GM21447 (cell line): ENCODE measurements around the gene COL9A3.

Source experiments
- ATAC-seq: cut with Tn5 transposase; IDR thresholded peaks from one replicate; pipeline ENCODE4 v1.9.1; 2021; ENCODE audit not compliant: unreplicated experiment

The COL9A3 gene

DNA sequence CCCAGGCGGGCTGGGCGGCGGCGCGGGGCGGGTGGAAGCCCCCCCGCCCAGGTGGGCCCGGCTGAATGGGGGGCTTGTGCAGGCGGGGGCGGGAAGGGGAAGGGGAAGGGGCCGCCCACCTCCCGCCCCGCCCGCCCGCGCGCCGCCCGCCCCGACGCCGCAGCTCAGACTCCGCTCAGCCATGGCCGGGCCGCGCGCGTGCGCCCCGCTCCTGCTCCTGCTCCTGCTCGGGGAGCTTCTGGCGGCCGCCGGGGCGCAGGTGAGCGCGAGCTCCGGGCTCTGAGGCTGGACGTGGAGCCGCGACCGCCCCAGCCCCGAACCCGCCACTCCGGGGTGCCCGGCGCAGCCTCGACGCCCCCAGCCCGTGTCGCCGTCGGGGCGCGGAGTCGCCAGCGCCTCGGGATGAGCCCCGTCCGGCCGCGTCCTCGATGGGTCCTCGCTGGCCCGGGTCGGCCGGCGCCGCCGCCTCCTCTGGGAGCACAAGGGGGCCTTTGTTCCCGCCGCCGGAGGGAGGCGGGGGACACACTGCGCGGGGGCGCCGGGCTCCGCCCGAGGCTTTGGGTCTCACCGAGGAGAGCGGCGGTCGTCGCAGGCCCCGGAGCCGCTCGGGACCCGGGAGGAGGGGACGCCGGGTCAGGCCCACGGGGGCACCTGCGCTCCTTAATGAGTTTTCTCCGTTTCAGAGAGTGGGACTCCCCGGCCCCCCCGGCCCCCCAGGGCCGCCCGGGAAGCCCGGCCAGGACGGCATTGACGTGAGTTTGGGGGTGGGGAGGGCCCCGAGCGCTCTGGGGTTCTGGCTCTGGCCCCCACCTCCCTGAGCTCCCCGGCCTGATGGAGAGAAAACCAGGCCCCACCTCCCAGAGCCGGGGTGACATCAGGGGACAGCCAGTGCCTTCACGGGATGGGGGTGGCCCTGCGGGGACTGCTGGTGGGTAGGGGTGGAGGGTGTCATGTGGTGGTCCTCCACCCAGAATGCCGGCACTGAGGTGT, at the start of gene COL9A3:
Gene COL9A3, plus strand, starts transcription at position 167 of the 990 bp plus-strand sequence. Its CDS starts 15 bp downstream, at position 182.
- ATAC-seq = no peak

DNA sequence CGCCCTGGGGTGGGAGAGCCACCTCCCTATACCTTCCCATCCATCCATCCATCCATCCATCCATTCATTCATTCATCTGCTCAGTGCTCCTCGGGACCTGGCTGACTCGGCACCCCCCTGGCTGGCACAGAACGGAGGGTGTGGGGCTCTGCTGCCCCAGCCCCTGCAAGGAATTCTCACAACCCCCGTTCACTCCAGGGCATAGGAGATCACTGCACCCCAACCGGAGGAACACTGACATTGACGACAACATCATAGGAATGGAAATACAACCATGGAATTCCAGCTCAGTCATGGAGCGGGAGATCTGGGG, 48.7 kb upstream of the COL9A3 start:
- ATAC-seq = no peak

DNA sequence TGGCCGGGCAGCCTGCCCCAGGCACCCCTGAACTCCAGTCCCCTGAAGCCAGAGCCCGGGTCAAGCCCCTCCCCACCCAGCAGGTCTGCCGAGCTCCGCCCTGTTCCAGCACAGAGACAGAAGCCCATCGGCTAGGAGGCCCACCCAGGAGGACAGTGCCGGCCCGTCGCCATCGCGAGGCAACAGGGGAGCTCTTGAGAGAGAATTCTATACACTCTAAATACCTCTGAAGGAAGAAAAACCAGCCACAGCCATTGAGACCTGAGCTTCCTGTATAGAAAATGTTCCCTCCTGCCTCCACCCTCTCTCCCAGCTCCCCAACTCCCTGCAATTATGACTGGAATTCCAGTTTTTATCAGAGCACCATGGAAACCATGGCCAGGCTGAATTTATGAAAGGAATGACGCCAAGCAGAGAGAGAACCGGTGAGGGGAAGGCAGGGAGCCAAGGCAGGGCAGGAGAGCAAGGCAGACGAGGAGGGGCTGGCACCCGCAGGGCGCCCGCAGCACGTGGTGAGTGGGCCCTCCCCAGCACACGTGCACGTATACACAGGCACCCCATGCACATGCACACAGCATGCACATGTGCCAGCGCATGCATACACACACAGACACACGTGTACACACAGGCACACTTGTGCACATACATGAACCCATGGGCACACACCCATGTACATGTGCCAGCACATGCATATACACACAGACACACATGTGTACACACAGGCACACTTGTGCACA, 48.1 kb upstream of the COL9A3 start:
- no peak for ATAC-seq

DNA sequence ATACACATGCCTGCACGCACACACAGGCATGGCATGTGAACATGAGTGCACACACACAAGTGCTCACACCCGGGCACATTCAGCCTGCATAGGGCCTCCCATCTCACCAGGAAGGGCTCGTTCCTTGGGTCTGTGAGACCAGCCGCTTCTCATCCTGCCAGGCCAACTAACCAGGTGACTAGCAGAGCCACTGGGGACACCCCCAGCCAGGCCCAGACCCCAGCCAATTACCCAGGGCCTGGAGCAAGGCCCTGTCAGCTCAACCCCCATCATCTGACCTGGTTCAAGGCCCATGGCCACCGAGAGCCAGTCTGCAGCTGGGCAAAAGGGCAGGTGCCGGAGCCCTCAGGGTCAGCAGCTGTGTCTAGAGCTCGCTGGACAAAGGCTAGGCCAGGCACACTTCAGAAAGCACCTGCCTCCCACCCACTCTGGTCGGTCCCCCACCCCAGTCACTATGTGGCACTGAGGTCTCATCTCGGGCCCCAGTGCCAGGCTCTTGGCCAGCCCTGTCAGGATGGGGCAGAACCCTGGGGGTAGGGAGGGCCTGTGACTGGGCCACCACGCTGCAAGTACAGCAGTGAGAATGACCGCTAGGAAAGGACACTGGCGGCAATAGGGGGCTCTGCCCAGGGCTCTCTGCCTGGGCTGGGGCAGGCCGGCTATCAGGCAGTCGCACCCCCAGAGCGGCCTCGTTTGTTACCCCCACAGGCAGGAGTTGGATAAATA, 47.3 kb upstream of the COL9A3 start:
- ATAC-seq = no peak

DNA sequence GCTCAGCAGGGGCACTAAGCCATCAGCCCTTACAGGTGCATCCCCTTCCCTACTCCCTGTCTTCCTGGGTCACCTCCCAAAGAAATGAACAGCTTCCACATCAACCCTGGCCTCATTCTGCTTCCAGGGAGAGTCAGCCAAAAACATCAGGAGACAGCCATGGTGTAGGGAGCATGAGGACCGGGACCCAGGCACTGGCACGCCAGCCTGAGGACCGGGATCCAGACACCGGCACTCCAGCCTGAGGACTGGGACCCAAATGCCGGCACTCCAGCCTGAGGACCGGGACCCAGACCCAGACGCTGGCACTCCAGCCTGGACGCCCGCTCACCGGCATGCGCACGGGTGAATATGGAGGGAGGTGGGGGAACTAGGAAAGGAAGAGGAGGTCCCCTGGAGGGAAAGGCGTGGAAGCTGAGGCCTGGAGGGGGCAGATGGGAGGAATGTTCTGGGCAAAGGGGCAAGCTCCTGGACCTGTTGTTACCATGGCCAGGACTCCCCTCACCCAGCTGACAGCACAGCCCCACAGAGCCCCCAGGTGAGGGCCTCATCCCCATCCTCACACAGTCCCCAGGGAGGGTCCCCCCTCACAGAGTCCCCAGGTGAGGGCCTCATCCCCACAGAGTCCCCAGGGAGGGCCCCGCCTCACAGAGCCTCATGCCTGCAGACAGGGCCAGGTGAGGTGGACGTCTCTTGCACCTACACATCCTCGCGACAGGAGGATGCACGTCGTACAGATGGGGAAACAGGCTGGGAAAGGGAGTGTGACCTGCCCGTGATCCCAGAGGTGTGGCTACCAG, 46.5 kb upstream of the COL9A3 start:
- no peak for ATAC-seq

- no peak for ATAC-seq
These were observed 45.9 kb upstream of the COL9A3 start for GRCh38 chr20:62770916-62771315.

DNA sequence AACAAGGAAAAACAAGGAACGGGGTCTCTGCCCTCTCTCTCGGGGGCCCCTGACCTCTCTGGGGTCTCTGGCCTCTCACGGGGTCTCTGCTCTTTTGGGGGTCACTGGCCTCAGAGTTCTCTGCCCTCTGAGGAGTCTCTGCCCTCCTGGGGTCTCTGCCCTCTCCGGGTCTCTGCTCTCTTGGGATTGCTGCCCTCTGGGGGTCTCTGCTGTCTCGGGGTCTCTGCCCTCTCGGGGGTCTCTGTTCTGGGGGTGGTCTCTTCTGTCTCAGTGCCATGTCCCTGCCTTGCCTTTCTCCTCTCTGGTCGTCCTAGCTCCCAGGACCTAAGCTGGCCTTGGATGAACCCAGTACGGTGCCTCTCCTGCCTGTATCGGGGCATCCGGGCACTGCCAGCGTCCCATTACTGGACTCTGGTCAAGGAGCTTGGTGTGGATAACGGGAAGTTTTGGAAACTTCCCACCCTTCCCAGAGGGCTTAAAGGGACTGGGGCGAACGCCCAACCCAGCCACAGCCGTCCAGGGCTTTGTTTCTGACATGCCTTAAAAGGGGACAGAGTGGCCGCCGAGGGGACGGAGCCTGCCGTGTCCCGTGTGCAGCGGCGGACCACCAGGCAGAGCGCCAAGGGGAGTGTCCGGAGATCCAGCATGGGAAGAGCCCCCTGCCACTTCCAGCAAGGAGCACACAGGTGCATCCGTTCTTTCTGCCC, 45.3 kb upstream of the COL9A3 start:
- no peak for ATAC-seq

DNA sequence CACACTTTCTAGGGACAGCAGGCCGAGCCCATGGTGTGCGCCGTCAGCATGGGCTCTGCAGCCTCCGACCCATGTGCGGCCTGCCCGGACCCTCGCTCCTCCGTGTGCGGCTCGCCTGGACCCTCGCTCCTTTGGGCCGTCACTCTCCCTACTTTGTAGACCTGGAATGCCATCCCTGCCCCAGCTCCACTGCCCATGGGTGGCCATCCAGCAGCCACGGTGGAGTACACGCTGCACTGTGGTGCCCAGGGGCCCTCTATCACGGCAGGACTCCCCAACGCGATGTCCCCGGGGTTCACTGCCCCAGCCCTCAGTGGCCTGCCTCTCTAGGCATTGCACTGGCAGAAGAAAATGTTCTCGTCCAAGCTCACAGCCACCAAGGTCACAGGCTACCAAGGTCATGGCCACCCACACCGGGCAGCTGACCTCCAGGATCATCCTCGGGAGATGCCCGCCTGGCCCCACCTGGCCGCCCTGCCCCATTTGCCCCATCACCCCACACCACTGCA, 44.7 kb upstream of the COL9A3 start:
- no peak for ATAC-seq

DNA sequence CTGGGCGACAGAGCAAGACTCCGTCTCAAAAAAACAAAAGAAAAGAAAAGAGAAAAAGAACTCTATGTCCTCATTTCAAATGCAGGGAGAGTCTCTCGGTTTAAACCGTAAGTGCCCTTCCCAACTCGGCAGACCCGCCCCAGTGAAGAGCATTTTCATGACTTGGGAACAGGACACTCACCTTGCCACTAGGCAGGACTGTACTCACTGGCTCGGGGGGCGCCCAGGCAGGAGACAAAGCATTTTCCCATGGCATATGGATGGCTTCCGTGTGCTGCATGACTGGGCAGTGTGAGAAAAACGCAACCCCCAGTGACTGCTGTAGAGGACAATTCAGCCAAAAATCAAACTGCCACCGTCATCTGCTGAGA, 44.2 kb upstream of the COL9A3 start:
- no peak for ATAC-seq

DNA sequence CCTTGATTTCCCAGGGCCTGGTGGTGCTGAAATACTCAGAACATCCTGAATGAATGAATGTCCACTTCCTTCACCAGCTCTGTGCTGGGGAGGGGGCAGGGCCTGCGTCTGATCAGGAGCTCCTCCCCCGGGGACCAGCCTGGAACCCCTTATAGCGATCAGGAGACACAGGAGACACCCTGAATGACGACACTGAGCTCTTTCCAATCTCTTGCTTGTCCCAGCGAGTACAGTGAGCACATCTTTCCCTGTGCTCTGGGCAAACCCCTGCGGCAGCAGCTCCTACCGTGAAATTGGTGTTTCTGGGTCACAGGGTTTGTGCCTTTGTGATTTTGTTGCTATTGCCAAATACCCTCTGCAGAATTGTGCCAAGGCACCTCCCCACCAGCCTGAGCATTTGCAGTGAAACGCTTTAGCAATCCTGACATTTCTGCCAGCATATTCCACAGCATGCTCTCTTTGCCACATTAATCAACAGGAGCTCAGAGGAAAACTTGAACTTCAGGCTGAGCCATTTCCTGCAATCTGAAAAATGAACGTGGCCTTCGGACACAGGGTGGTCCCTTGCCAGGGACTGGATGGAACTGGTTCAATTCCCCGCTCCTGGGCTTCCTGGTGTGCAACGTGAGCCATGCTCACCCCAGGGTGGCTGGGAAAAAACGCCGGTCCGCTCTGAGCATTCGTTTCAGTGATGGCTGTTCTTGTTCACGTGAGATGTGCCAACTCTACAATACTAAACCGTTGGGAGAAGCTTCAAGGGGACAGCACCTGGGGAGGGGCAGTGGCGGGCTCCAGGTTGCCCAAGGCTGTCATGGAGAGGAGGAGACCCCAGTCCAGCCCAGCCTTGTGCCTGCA, 43.6 kb upstream of the COL9A3 start:
- no peak for ATAC-seq

DNA sequence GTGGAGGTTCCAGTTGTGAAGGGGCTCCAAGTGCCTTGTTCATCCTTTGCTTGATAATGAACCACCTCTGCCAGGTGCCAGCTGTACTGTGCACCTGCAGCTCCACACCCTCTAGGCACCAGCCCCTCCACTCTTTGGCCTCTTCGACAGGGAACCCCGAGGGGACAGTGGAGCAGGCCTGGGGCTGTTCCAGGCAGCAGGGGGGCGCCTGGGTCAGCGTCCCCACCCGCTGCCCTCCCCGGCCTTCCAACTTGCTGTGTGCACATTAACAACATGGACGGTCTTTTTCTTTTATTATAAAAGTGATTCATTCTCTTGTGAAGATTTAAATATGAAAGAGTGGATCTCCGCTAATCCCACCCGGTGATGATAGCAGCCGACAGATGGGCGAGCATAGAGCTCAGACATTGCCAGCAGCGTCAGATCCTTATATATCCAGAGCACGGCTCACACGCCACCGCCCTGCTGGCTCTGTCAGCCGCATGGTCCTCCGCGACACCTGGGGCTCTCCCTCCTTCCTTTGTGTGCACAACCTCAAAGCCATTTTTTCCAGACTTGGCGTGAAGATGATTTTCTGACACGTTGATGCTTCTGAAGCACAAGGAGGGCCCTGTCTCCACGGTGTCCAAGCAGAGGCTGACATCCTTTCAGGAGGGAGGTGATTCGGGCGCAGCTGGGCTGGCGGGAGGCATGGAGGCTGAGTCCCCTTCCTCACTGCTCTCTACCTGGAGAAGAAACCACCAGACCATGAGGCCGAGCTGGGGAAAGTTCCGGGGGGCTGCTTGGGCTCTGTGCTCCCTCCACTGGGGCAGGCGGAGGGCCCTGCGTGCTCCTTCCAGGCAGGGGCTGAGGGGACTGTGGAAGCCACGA, 42.8 kb upstream of the COL9A3 start:
- no peak for ATAC-seq

- no peak for ATAC-seq
These were observed 42.1 kb upstream of the COL9A3 start for GRCh38 chr20:62774762-62775161.

GRCh38 chr20:62775206-62775605, 41.6 kb upstream of the COL9A3 start:
- ATAC-seq = no peak

- no peak for ATAC-seq
These were observed 40.7 kb upstream of the COL9A3 start for GRCh38 chr20:62776035-62776691.

DNA sequence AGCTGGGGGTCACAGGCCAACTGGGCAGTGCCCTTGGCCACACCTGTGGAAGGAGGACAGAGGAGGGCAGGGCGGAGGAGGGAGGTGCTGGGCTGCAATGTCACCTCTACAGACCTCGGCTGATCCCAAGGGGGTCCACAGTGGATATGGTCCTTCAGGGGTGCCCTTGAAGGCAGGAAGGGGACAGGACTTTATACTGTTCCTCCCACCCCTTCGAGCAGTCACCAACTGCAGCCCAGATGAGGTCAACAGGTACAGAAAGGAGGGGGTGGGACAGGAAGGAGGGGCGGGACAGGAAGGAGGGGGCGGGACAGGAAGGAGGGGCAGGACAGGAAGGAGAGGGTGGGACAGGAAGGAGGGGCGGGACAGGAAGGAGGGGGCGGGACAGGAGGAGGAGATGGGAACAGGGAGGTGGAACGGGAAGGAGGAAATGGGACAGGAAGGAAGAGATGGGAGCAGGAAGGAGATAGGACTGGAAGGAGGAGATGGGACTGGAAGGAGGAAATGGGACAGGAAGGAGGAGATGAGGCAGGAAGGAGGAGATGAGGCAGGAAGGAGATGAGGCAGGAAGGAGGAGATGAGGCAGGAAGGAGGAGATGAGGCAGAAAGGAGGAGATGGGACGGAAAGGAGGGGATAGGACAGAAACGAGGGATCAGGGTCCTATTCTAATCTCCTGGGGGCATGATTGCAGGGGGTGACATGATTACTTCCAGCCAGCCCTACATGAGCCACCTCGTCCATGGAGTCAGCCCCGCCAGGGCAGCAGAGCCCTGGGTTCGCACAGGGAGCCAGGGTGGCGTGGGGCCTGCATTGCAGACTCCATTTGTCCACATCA, 39.9 kb upstream of the COL9A3 start:
- ATAC-seq = no peak

DNA sequence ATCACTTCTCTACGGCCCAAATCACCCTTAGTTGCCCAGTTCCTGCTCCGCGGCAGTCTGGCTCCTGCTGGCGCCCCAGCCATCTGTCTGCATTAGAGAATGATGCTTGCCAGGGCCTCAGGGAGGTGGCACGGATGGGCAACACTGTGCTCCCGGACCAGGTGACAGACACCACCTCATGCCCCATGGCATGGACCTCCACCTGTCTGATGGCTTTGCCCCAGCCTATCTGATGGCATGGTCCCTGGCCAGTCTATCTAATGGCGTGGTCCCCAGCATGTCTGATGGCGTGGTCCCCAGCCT, 39.4 kb upstream of the COL9A3 start:
- no peak for ATAC-seq

DNA sequence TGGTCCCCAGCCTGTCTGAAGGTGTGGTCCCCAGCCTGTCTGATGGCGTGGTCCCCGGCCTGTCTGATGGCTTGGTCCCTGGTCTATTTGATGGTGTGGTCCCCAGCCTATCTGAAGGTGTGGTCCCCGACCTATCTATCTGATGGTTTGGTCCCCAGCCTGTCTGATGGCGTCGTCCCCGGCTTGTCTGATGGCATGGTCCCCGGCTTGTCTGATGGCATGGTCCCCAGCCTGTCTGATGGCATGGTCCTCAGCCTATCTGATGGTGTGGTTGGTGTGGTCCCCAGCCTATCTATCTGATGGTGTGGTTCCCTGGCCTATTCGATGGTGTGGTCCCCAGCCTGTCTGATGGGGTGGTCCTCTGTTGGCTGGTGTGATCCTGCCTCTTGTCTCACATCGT, 38.8 kb upstream of the COL9A3 start:
- no peak for ATAC-seq
